ENCODE data around the gene GMIP. TPM values are rescaled to one million over a fixed set of nuclear protein-coding genes. Genes with fewer than 3 reads are reported as not detected.

GMIP gene
- total and polyA plus RNA-seq, 2 experiments from 2014 or later, result 3.1 to 5.0 TPM

GRCh38 chr19:19652482-19653295 is 9.2 kb upstream of the GMIP start:
- peak; percentile 25 for DNase-seq
- peaks cover 5% of the 10 kb centered on the region; the same call in 1 of the 2 replicates for H3K36me3 ChIP-seq (ENCODE audit: low read depth)
- no peaks in the 10 kb centered on the region for H3K79me2 ChIP-seq (ENCODE audit: insufficient read depth)
- no peak overlapping the region for H2AFZ ChIP-seq
- H3K9me2 ChIP-seq (ENCODE audit: insufficient read depth), result no peaks in the 10 kb centered on the region
- no peaks in the 10 kb centered on the region for H4K20me1 ChIP-seq (ENCODE audit: insufficient read depth)
- TF ChIP-seq EZH2phosphoT487 (IDR thresholded peaks at IDR 0.05; ENCODE audit: insufficient read depth, low read depth) (no peak), EZH2 (IDR thresholded peaks at IDR 0.05; ENCODE audit: insufficient read depth, poor library complexity, severe bottlenecking) (no peak)
- H3K4me1 ChIP-seq (ENCODE audit: insufficient read depth), result no peaks in the 10 kb centered on the region
- in situ Hi-C loops (cut with MboI), result no loop called here
- H3F3A ChIP-seq (ENCODE audit: insufficient read depth), result no peaks in the 10 kb centered on the region
- no peak overlapping the region for H3K27ac ChIP-seq
- no peak overlapping the region for H3K4me2 ChIP-seq (ENCODE audit: unreplicated experiment)
- WGBS, 2 experiments (ENCODE audit: low coverage in 1 of 2, low lambda C conversion rate in 2 of 2, missing lambda C conversion rate in 2 of 2), result 88 to 93% methylated on average over 24 of the region's 24 CpGs
- no peak overlapping the region for H3K9ac ChIP-seq
- H3K9me3 ChIP-seq (ENCODE audit: low read depth), result no peaks in the 10 kb centered on the region
- no peak overlapping the region for H3K4me3 ChIP-seq
- no peaks in the 10 kb centered on the region for H3K27me3 ChIP-seq (replicated peaks; ENCODE audit: insufficient read depth)

GRCh38 chr19:19651076-19651475 is 7.6 kb upstream of the GMIP start:
- H3K9me2 ChIP-seq (ENCODE audit: insufficient read depth), result no peaks in the 10 kb centered on the region
- no peak for TF ChIP-seq EZH2phosphoT487 (IDR thresholded peaks at IDR 0.05; ENCODE audit: insufficient read depth, low read depth)
- TF ChIP-seq EZH2 (IDR thresholded peaks at IDR 0.05; ENCODE audit: insufficient read depth, poor library complexity, severe bottlenecking), result no peak
- WGBS, 2 experiments (ENCODE audit: low coverage in 1 of 2, low lambda C conversion rate in 2 of 2, missing lambda C conversion rate in 2 of 2), result 66 to 70% methylated on average over 13 of the region's 13 CpGs
- no peak for DNase-seq
- H3K9ac ChIP-seq, result no peak overlapping the region
- no peaks in the 10 kb centered on the region for H3F3A ChIP-seq (ENCODE audit: insufficient read depth)
- no peaks in the 10 kb centered on the region for H3K4me1 ChIP-seq (ENCODE audit: insufficient read depth)
- H3K79me2 ChIP-seq (ENCODE audit: insufficient read depth), result no peaks in the 10 kb centered on the region
- H3K27me3 ChIP-seq (replicated peaks; ENCODE audit: insufficient read depth), result no peaks in the 10 kb centered on the region
- peaks cover 5% of the 10 kb centered on the region; the same call in 1 of the 2 replicates for H3K36me3 ChIP-seq (ENCODE audit: low read depth)
- no peaks in the 10 kb centered on the region for H3K9me3 ChIP-seq (ENCODE audit: low read depth)
- in situ Hi-C loops (cut with MboI), result no loop called here
- H2AFZ ChIP-seq, result no peak overlapping the region
- H3K4me2 ChIP-seq (ENCODE audit: unreplicated experiment), result no peak overlapping the region
- H4K20me1 ChIP-seq (ENCODE audit: insufficient read depth), result no peaks in the 10 kb centered on the region
- no peak overlapping the region for H3K4me3 ChIP-seq
- H3K27ac ChIP-seq, result no peak overlapping the region

- H3K9ac ChIP-seq, result no peak overlapping the region
- in situ Hi-C loops (cut with MboI), result no loop called here
- no peaks in the 10 kb centered on the region for H3K9me2 ChIP-seq (ENCODE audit: insufficient read depth)
- H2AFZ ChIP-seq, result no peak overlapping the region
- H3K27me3 ChIP-seq (replicated peaks; ENCODE audit: insufficient read depth), result no peaks in the 10 kb centered on the region
- H3K9me3 ChIP-seq (ENCODE audit: low read depth), result no peaks in the 10 kb centered on the region
- no peaks in the 10 kb centered on the region for H3F3A ChIP-seq (ENCODE audit: insufficient read depth)
- TF ChIP-seq EZH2phosphoT487 (IDR thresholded peaks at IDR 0.05; ENCODE audit: insufficient read depth, low read depth), result no peak
- TF ChIP-seq EZH2 (IDR thresholded peaks at IDR 0.05; ENCODE audit: insufficient read depth, poor library complexity, severe bottlenecking), result no peak
- no peaks in the 10 kb centered on the region for H4K20me1 ChIP-seq (ENCODE audit: insufficient read depth)
- no peak for DNase-seq
- H3K36me3 ChIP-seq (ENCODE audit: low read depth), result peaks cover 5% of the 10 kb centered on the region; the same call in 1 of the 2 replicates
- no peak overlapping the region for H3K4me3 ChIP-seq
- no peak overlapping the region for H3K4me2 ChIP-seq (ENCODE audit: unreplicated experiment)
- no peaks in the 10 kb centered on the region for H3K79me2 ChIP-seq (ENCODE audit: insufficient read depth)
- no peak overlapping the region for H3K27ac ChIP-seq
- 95 to 96% methylated on average over 9 of the region's 9 CpGs for WGBS, 2 experiments (ENCODE audit: low coverage in 1 of 2, low lambda C conversion rate in 2 of 2, missing lambda C conversion rate in 2 of 2)
- H3K4me1 ChIP-seq (ENCODE audit: insufficient read depth), result no peaks in the 10 kb centered on the region
Observed at GRCh38 chr19:19650331-19650730, 6.9 kb upstream of the GMIP start.

GRCh38 chr19:19649580-19649995 is 6.1 kb upstream of the GMIP start:
- in situ Hi-C loops (cut with MboI), result no loop called here
- no peaks in the 10 kb centered on the region for H3K9me3 ChIP-seq (ENCODE audit: low read depth)
- no peaks in the 10 kb centered on the region; the same call in 1 of the 2 replicates for H3K36me3 ChIP-seq (ENCODE audit: low read depth)

More at GRCh38 chr19:19649580-19649995, 6.1 kb upstream of the GMIP start:
- Histone ChIP-seq H3K9ac (no peak overlapping the region), H4K20me1 (ENCODE audit: insufficient read depth) (no peaks in the 10 kb centered on the region), H3K4me3 (no peak overlapping the region), H3K79me2 (ENCODE audit: insufficient read depth) (no peaks in the 10 kb centered on the region), H3K27me3 (replicated peaks; ENCODE audit: insufficient read depth) (no peaks in the 10 kb centered on the region), H3F3A (ENCODE audit: insufficient read depth) (peaks cover 1% of the 10 kb centered on the region), H3K27ac (no peak overlapping the region), H2AFZ (no peak overlapping the region), H3K4me1 (ENCODE audit: insufficient read depth) (no peaks in the 10 kb centered on the region), H3K9me2 (ENCODE audit: insufficient read depth) (no peaks in the 10 kb centered on the region), H3K4me2 (ENCODE audit: unreplicated experiment) (no peak overlapping the region)
- WGBS, 2 experiments (ENCODE audit: low coverage in 1 of 2, low lambda C conversion rate in 2 of 2, missing lambda C conversion rate in 2 of 2), result 90 to 92% methylated on average over 18 to 22 of the region's 22 CpGs
- no peak for TF ChIP-seq EZH2phosphoT487 (IDR thresholded peaks at IDR 0.05; ENCODE audit: insufficient read depth, low read depth)
- no peak for DNase-seq
